HL-60 (cell line): ENCODE data around the gene FNBP1L.

ENCODE experiments used
- POLR2AphosphoS5 ChIP-seq: IDR thresholded peaks from 2 replicates; pipeline ENCODE4 v1.6.1; 2012; ENCODE audit warnings: low read depth
- TF ChIP-seq, protein P1 (sequence below): IDR thresholded peaks from one replicate; pipeline ENCODE4 v1.5.1; 2011; ENCODE audit warnings: low read length, control low read depth, inconsistent platforms; ENCODE audit not compliant: insufficient read depth

DNA sequence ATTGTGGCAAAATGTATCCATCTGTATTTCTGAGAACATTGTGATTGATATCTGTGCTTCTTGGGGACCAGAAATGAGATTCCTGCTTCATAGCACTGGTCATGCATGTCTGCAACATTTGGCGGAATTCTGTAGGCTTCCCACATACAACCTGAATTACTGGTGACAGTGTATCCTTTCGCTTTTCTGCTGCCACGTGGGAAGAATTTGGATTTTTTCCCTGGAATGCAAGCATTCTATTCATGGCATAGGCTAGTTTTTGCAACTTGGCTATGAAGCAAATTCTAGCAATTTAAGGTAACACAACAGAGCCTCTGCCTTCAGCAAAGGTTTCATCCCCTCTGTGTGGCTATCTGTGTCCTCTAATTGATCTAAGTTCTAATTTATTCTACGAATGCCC lies 147.8 kb downstream of the FNBP1L start:
- no peak for TF ChIP-seq POLR2AphosphoS5
- TF ChIP-seq, protein P1, sequence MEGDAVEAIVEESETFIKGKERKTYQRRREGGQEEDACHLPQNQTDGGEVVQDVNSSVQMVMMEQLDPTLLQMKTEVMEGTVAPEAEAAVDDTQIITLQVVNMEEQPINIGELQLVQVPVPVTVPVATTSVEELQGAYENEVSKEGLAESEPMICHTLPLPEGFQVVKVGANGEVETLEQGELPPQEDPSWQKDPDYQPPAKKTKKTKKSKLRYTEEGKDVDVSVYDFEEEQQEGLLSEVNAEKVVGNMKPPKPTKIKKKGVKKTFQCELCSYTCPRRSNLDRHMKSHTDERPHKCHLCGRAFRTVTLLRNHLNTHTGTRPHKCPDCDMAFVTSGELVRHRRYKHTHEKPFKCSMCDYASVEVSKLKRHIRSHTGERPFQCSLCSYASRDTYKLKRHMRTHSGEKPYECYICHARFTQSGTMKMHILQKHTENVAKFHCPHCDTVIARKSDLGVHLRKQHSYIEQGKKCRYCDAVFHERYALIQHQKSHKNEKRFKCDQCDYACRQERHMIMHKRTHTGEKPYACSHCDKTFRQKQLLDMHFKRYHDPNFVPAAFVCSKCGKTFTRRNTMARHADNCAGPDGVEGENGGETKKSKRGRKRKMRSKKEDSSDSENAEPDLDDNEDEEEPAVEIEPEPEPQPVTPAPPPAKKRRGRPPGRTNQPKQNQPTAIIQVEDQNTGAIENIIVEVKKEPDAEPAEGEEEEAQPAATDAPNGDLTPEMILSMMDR = no peak
